MM.1S (cell line): ENCODE measurements around the gene OGFR.

Experiments used
- DNase-seq: peaks from one replicate; pipeline ENCODE4 v3.0.0-alpha.2; 2015
- H2AFZ ChIP-seq: fragments of 300-600 bp; sonication (generic); 2 replicates; pipeline ENCODE4 v1.6.0; 2016; ENCODE audit warnings: antibody characterized with exemption, low read length
- H3F3A ChIP-seq: fragments of 300-600 bp; sonication (generic); 2 replicates; pipeline ENCODE4 v1.6.1; 2016; ENCODE audit warnings: mild to moderate bottlenecking, antibody characterized with exemption, low read length, moderate library complexity, mixed read lengths; ENCODE audit not compliant: insufficient read depth
- H3K27ac ChIP-seq: fragments of 300-600 bp; sonication (generic); 2 replicates; pipeline ENCODE4 v1.5.1; 2016; ENCODE audit warnings: mild to moderate bottlenecking, low read length
- H3K27me3 ChIP-seq: fragments of 300-600 bp; sonication (generic); replicated peaks from 2 replicates; pipeline ENCODE4 v1.6.0; 2016; ENCODE audit warnings: low read length; ENCODE audit not compliant: insufficient read depth
- H3K36me3 ChIP-seq: fragments of 300-600 bp; sonication (generic); replicated peaks from 2 replicates; pipeline ENCODE4 v1.6.1; 2016; ENCODE audit warnings: mild to moderate bottlenecking, low read length, mixed read lengths; ENCODE audit not compliant: insufficient read depth
- H3K4me1 ChIP-seq: fragments of 300-600 bp; sonication (generic); 2 replicates; pipeline ENCODE4 v1.6.1; 2016; ENCODE audit warnings: low read length, mixed read lengths
- H3K4me2 ChIP-seq: fragments of 300-600 bp; sonication (generic); 2 replicates; pipeline ENCODE4 v1.6.0; 2016; ENCODE audit warnings: low read depth, low read length
- H3K4me3 ChIP-seq: fragments of 300-600 bp; sonication (generic); 2 replicates; pipeline ENCODE4 v1.5.1; 2016; ENCODE audit warnings: low read length, mixed read lengths
- H3K79me2 ChIP-seq: fragments of 300-600 bp; sonication (generic); 2 replicates; pipeline ENCODE4 v1.6.1; 2016; ENCODE audit warnings: mixed run types, low read length, mixed read lengths
- H3K9ac ChIP-seq: fragments of 300-600 bp; sonication (generic); 2 replicates; pipeline ENCODE4 v1.6.1; 2016; ENCODE audit warnings: low read length, mixed read lengths
- H3K9me2 ChIP-seq: fragments of 300-600 bp; sonication (generic); replicated peaks from 2 replicates; pipeline ENCODE4 v1.6.1; 2016; ENCODE audit warnings: mild to moderate bottlenecking, low read length, mixed read lengths; ENCODE audit not compliant: insufficient read depth
- H3K9me3 ChIP-seq: fragments of 300-600 bp; sonication (generic); replicated peaks from 2 replicates; pipeline ENCODE4 v1.6.1; 2016; ENCODE audit warnings: mild to moderate bottlenecking, low read length, mixed read lengths; ENCODE audit not compliant: insufficient read depth
- H4K20me1 ChIP-seq: fragments of 300-600 bp; sonication (generic); 2 replicates; pipeline ENCODE4 v1.6.1; 2016; ENCODE audit warnings: mild to moderate bottlenecking, low read length, moderate library complexity, mixed read lengths; ENCODE audit not compliant: insufficient read depth
- EZH2 ChIP-seq: fragments of 300-600 bp; sonication (generic); optimal IDR thresholded peaks from 2 replicates; pipeline ENCODE3; 2017; ENCODE audit warnings: low read depth, mild to moderate bottlenecking, antibody characterized with exemption, low read length, mixed read lengths
- EZH2phosphoT487 ChIP-seq: fragments of 300-600 bp; sonication (generic); IDR thresholded peaks from 2 replicates; pipeline ENCODE4 v1.6.1; 2018; ENCODE audit warnings: antibody characterized with exemption, low read length
- TF ChIP-seq, protein P1 (sequence below): fragments of 300-600 bp; sonication (generic); IDR thresholded peaks from 2 replicates; pipeline ENCODE4 v1.5.1; 2016; ENCODE audit warnings: antibody characterized with exemption, low read length, mixed read lengths

OGFR gene

DNA sequence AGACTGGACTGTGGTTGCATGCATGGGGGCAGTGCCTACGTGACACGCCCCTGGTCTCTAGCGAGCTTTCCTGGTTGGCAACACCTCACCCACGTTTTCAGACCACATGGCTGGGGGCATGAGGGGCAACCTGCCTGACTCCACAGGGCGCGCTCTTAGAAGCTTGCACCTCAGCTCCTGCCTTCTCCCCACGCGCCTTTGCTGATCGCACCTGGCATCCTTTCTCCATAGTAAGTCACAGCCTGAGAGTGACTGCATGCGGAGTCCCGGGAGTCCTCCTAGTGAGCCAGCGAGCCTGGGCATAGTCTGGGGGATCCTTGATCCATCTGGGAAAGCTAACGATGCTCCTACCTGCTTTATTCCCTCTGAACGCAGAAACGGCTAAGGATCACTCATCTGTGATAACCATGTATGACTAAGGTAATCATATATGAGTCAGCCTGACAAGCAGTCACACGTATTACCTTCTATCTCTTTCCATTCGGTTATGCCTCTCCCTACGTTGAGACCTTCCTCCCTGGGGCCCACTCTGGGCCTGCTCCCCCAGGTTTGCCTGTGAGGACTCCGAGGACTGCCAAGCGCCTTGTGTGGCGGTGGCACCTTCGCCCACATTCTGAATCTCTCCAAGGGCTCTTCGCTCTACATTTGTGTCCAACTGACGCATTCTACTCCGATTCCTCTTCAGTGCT is 52.4 kb downstream of the OGFR start:
- Histone ChIP-seq H3K9ac (no peak overlapping the region), H3K9me3 (no peaks in the 10 kb centered on the region), H3K4me1 (peaks cover 2% of the 10 kb centered on the region; the same call in 1 of the 2 replicates), H3K79me2 (peaks cover 9% of the 10 kb centered on the region), H3F3A (no peaks in the 10 kb centered on the region), H3K36me3 (no peaks in the 10 kb centered on the region), H3K27ac (no peak overlapping the region), H3K9me2 (no peaks in the 10 kb centered on the region), H4K20me1 (no peaks in the 10 kb centered on the region), H3K4me2 (no peak overlapping the region), H3K4me3 (no peak overlapping the region), H2AFZ (no peak overlapping the region), H3K27me3 (no peaks in the 10 kb centered on the region)
- TF ChIP-seq, protein P1, sequence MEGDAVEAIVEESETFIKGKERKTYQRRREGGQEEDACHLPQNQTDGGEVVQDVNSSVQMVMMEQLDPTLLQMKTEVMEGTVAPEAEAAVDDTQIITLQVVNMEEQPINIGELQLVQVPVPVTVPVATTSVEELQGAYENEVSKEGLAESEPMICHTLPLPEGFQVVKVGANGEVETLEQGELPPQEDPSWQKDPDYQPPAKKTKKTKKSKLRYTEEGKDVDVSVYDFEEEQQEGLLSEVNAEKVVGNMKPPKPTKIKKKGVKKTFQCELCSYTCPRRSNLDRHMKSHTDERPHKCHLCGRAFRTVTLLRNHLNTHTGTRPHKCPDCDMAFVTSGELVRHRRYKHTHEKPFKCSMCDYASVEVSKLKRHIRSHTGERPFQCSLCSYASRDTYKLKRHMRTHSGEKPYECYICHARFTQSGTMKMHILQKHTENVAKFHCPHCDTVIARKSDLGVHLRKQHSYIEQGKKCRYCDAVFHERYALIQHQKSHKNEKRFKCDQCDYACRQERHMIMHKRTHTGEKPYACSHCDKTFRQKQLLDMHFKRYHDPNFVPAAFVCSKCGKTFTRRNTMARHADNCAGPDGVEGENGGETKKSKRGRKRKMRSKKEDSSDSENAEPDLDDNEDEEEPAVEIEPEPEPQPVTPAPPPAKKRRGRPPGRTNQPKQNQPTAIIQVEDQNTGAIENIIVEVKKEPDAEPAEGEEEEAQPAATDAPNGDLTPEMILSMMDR: no peak
- TF ChIP-seq EZH2 (no peak), EZH2phosphoT487 (no peak)
- no peak for DNase-seq

- H3K9me3 ChIP-seq: no peaks in the 10 kb centered on the region
- no peak overlapping the region for H3K9ac ChIP-seq
- H3K79me2 ChIP-seq: peaks cover 9% of the 10 kb centered on the region
- no peaks in the 10 kb centered on the region for H4K20me1 ChIP-seq
- no peaks in the 10 kb centered on the region for H3K9me2 ChIP-seq
- H3F3A ChIP-seq: no peaks in the 10 kb centered on the region
- H3K4me2 ChIP-seq: no peak overlapping the region
- H3K27ac ChIP-seq: no peak overlapping the region
- no peak for DNase-seq
- no peaks in the 10 kb centered on the region for H3K36me3 ChIP-seq
- TF ChIP-seq EZH2 (no peak), EZH2phosphoT487 (no peak)
- TF ChIP-seq, protein P1: no peak
- H2AFZ ChIP-seq: no peak overlapping the region
- peaks cover 3% of the 10 kb centered on the region; the same call in 1 of the 2 replicates for H3K4me1 ChIP-seq
- H3K4me3 ChIP-seq: no peak overlapping the region
- peaks cover 3% of the 10 kb centered on the region; the same call in 1 of the 2 replicates for H3K27me3 ChIP-seq
These were observed 53.6 kb downstream of the OGFR start for GRCh38 chr20:62858058-62858830.

- Histone ChIP-seq H3K36me3 (no peaks in the 10 kb centered on the region), H3K9me3 (no peaks in the 10 kb centered on the region), H3F3A (no peaks in the 10 kb centered on the region), H4K20me1 (no peaks in the 10 kb centered on the region), H3K4me3 (no peak overlapping the region), H3K27ac (no peak overlapping the region), H2AFZ (no peak overlapping the region), H3K9ac (no peak overlapping the region), H3K9me2 (no peaks in the 10 kb centered on the region), H3K79me2 (peaks cover 9% of the 10 kb centered on the region), H3K27me3 (peaks cover 8% of the 10 kb centered on the region; the same call in 1 of the 2 replicates), H3K4me1 (peaks cover 3% of the 10 kb centered on the region; the same call in 1 of the 2 replicates), H3K4me2 (no peak overlapping the region)
- no peak for TF ChIP-seq EZH2phosphoT487
- no peak for TF ChIP-seq EZH2
- TF ChIP-seq, protein P1: no peak
- no peak for DNase-seq
These were observed 55.1 kb downstream of the OGFR start for GRCh38 chr20:62859721-62860120.
